ENCODE measurements around the gene CDKL4.
"Not testable (repeated sequence)": the region's sequence is repeated elsewhere in the genome, so short reads cannot be mapped to it uniquely, and the experiment has no call there.

CDKL4 gene

GRCh38 chr2:39150890-39151497 is 92.8 kb downstream of the CDKL4 start:
- Histone ChIP-seq H3K36me3 (ENCODE audit: control insufficient read depth, low read depth, low read length) (no peaks in the 10 kb centered on the region), H3K27me3 (ENCODE audit: control insufficient read depth, insufficient read depth, low read length) (no peaks in the 10 kb centered on the region), H3K27ac (ENCODE audit: low read length) (no peak overlapping the region), H3K9me3 (ENCODE audit: control insufficient read depth, low read depth, low read length) (no peaks in the 10 kb centered on the region), H3K4me1 (ENCODE audit: control insufficient read depth, low read depth, low read length) (peaks cover 4% of the 10 kb centered on the region), H3K4me3 (ENCODE audit: low read length) (no peak overlapping the region), H3K9ac (ENCODE audit: low read length) (no peak overlapping the region)

DNA sequence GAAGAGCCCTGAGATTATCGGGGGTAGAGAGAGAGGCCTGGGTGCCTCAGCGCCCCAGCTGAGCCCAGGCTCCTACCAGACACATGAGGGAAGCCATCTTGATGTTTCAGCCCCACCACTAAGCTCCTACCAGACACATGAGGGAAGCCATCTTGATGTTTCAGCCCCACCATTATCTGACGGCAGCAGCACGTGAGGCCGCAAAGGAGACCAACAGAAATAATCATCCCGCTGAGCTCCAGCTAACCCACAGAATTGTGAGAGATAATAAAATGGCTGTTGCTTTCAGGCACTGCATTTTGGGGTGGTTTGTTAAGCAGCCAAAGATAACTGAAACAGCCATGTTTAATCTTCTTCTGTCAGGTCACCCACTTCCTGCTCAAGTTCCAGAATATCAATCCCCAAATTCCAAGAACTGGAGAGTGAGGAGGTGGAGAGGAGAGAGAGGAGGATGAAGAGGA is 93.6 kb downstream of the CDKL4 start:
- Histone ChIP-seq H3K27me3 (ENCODE audit: control insufficient read depth, insufficient read depth, low read length) (no peaks in the 10 kb centered on the region), H3K27ac (ENCODE audit: low read length) (no peak overlapping the region), H3K4me1 (ENCODE audit: control insufficient read depth, low read depth, low read length) (peaks cover 4% of the 10 kb centered on the region), H3K4me3 (ENCODE audit: low read length) (no peak overlapping the region), H3K36me3 (ENCODE audit: control insufficient read depth, low read depth, low read length) (no peaks in the 10 kb centered on the region), H3K9ac (ENCODE audit: low read length) (no peak overlapping the region), H3K9me3 (ENCODE audit: control insufficient read depth, low read depth, low read length) (no peaks in the 10 kb centered on the region)

- Histone ChIP-seq H3K9ac (ENCODE audit: low read length) (no peak overlapping the region), H3K4me1 (ENCODE audit: control insufficient read depth, low read depth, low read length) (peaks cover 3% of the 10 kb centered on the region), H3K4me3 (ENCODE audit: low read length) (no peak overlapping the region)
These were observed 97.1 kb downstream of the CDKL4 start for GRCh38 chr2:39146630-39147029.

GRCh38 chr2:39145906-39146421 is 97.8 kb downstream of the CDKL4 start:
- Histone ChIP-seq H3K4me1 (ENCODE audit: control insufficient read depth, low read depth, low read length) (peaks cover 8% of the 10 kb centered on the region), H3K27ac (ENCODE audit: low read length) (no peak overlapping the region), H3K27me3 (ENCODE audit: control insufficient read depth, insufficient read depth, low read length) (no peaks in the 10 kb centered on the region), H3K4me3 (ENCODE audit: low read length) (no peak overlapping the region), H3K36me3 (ENCODE audit: control insufficient read depth, low read depth, low read length) (no peaks in the 10 kb centered on the region), H3K9me3 (ENCODE audit: control insufficient read depth, low read depth, low read length) (no peaks in the 10 kb centered on the region), H3K9ac (ENCODE audit: low read length) (no peak overlapping the region)

More at GRCh38 chr2:39146630-39147029, 97.1 kb downstream of the CDKL4 start:
- no peaks in the 10 kb centered on the region for H3K9me3 ChIP-seq (ENCODE audit: control insufficient read depth, low read depth, low read length)
- H3K27me3 ChIP-seq (ENCODE audit: control insufficient read depth, insufficient read depth, low read length) = no peaks in the 10 kb centered on the region
- H3K36me3 ChIP-seq (ENCODE audit: control insufficient read depth, low read depth, low read length) = no peaks in the 10 kb centered on the region
- no peak overlapping the region for H3K27ac ChIP-seq (ENCODE audit: low read length)

- Histone ChIP-seq H3K9ac (ENCODE audit: low read length) (no peak overlapping the region), H3K27ac (ENCODE audit: low read length) (no peak overlapping the region), H3K27me3 (ENCODE audit: control insufficient read depth, insufficient read depth, low read length) (no peaks in the 10 kb centered on the region), H3K9me3 (ENCODE audit: control insufficient read depth, low read depth, low read length) (no peaks in the 10 kb centered on the region), H3K36me3 (ENCODE audit: control insufficient read depth, low read depth, low read length) (no peaks in the 10 kb centered on the region), H3K4me1 (ENCODE audit: control insufficient read depth, low read depth, low read length) (peaks cover 13% of the 10 kb centered on the region), H3K4me3 (ENCODE audit: low read length) (no peak overlapping the region)
These were observed 99.4 kb downstream of the CDKL4 start for GRCh38 chr2:39144416-39144815.

GRCh38 chr2:39142904-39143605 is 100.7 kb downstream of the CDKL4 start:
- H3K27me3 ChIP-seq (ENCODE audit: control insufficient read depth, insufficient read depth, low read length) = no peaks in the 10 kb centered on the region
- H3K9ac ChIP-seq (ENCODE audit: low read length) = no peak overlapping the region
- H3K4me3 ChIP-seq (ENCODE audit: low read length) = no peak overlapping the region
- no peak overlapping the region for H3K27ac ChIP-seq (ENCODE audit: low read length)
- H3K4me1 ChIP-seq (ENCODE audit: control insufficient read depth, low read depth, low read length) = peaks cover 16% of the 10 kb centered on the region
- H3K36me3 ChIP-seq (ENCODE audit: control insufficient read depth, low read depth, low read length) = no peaks in the 10 kb centered on the region
- no peaks in the 10 kb centered on the region for H3K9me3 ChIP-seq (ENCODE audit: control insufficient read depth, low read depth, low read length)

- Histone ChIP-seq H3K36me3 (ENCODE audit: control insufficient read depth, low read depth, low read length) (no peaks in the 10 kb centered on the region), H3K27ac (ENCODE audit: low read length) (no peak overlapping the region), H3K27me3 (ENCODE audit: control insufficient read depth, insufficient read depth, low read length) (no peaks in the 10 kb centered on the region), H3K9me3 (ENCODE audit: control insufficient read depth, low read depth, low read length) (no peaks in the 10 kb centered on the region), H3K9ac (ENCODE audit: low read length) (no peak overlapping the region), H3K4me3 (ENCODE audit: low read length) (no peak overlapping the region), H3K4me1 (ENCODE audit: control insufficient read depth, low read depth, low read length) (peaks cover 16% of the 10 kb centered on the region)
These were observed 102.2 kb downstream of the CDKL4 start for GRCh38 chr2:39141334-39142271.

DNA sequence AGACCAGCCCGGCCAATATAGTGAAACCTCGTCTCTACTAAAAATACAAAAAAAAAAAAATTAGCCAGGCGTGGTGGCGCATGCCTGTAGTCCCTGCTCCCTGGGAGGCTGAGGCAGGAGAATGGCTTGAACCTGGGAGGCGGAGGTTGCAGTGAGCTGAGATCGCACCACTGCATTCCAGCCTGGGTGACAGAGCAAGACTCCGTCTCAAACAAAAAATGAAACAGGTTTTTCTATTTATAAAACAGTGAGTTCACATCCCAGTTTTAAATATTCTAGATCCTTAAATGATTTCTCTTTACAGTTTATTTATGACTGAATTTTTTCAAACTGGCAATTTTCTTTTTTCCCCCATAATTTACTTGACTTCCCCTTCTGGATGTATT is 102.8 kb downstream of the CDKL4 start:
- H3K27ac ChIP-seq (ENCODE audit: low read length); H3K9me3 ChIP-seq (ENCODE audit: control insufficient read depth, low read depth, low read length); H3K27me3 ChIP-seq (ENCODE audit: control insufficient read depth, insufficient read depth, low read length); H3K4me3 ChIP-seq (ENCODE audit: low read length); H3K36me3 ChIP-seq (ENCODE audit: control insufficient read depth, low read depth, low read length); H3K9ac ChIP-seq (ENCODE audit: low read length): not testable (repeated sequence)
- peaks cover 16% of the 10 kb centered on the region for H3K4me1 ChIP-seq (ENCODE audit: control insufficient read depth, low read depth, low read length)

- Histone ChIP-seq H3K36me3 (ENCODE audit: control insufficient read depth, low read depth, low read length) (no peaks in the 10 kb centered on the region), H3K27ac (ENCODE audit: low read length) (no peak overlapping the region), H3K9ac (ENCODE audit: low read length) (no peak overlapping the region), H3K9me3 (ENCODE audit: control insufficient read depth, low read depth, low read length) (no peaks in the 10 kb centered on the region), H3K4me1 (ENCODE audit: control insufficient read depth, low read depth, low read length) (peaks cover 16% of the 10 kb centered on the region), H3K4me3 (ENCODE audit: low read length) (no peak overlapping the region), H3K27me3 (ENCODE audit: control insufficient read depth, insufficient read depth, low read length) (no peaks in the 10 kb centered on the region)
These were observed 103.4 kb downstream of the CDKL4 start for GRCh38 chr2:39140322-39140847.

DNA sequence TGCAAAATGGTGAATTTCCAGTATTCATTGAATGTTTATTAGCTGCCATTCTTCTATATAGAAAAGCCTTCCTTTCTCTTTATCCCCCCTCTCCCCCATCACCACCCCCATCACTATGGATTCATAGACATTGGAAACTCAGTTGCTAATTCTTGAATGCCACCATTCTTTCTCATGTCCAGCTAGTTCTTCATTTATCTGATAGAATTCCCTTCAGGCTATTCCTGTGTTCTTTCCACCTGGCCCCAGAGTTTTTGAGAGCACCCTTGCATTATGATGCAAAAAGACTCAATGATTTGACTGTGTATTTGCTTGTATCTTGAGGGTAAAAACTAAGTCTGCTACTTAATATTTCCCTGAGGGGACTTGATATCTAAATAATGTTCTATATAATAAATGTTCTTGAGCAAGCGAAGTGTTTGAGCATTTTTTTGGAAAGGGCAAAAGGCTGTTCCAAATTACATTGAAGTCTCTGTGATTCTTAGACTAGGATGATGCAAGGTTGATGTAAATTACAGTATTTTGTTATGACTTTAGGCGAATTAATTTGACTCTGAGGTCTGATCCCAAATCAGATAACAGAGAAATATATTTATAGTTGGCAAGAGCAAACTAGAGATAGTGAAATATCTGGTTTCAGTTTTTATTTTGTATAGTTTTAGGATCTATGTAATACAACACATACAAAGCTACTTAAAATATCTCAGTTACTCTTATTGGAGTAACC is 104.1 kb downstream of the CDKL4 start:
- no peaks in the 10 kb centered on the region for H3K36me3 ChIP-seq (ENCODE audit: control insufficient read depth, low read depth, low read length)
- no peak overlapping the region for H3K27ac ChIP-seq (ENCODE audit: low read length)
- no peaks in the 10 kb centered on the region for H3K9me3 ChIP-seq (ENCODE audit: control insufficient read depth, low read depth, low read length)
- H3K9ac ChIP-seq (ENCODE audit: low read length) = no peak overlapping the region
- no peak overlapping the region for H3K4me3 ChIP-seq (ENCODE audit: low read length)
- H3K4me1 ChIP-seq (ENCODE audit: control insufficient read depth, low read depth, low read length) = peaks cover 16% of the 10 kb centered on the region
- H3K27me3 ChIP-seq (ENCODE audit: control insufficient read depth, insufficient read depth, low read length) = no peaks in the 10 kb centered on the region

DNA sequence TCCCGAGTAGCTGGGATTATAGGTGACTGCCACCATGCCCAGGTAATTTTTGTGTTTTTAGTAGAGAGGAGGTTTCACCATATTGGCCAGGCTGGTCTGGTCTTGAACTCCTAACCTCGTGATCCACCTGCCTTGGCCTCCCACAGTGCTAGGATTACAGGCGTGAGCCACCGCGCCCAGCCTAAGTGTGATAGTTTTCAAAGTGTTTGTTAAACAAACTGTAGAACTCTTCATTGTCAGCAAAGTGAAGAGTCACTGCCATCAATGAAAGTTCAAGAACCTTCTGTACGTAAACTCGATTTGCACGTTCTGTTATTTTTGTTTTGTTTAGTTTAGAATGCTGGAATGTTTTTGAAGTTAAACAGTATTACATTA is 104.9 kb downstream of the CDKL4 start:
- H3K4me1 ChIP-seq (ENCODE audit: control insufficient read depth, low read depth, low read length) = peaks cover 16% of the 10 kb centered on the region
- no peaks in the 10 kb centered on the region for H3K27me3 ChIP-seq (ENCODE audit: control insufficient read depth, insufficient read depth, low read length)
- no peak overlapping the region for H3K9ac ChIP-seq (ENCODE audit: low read length)
- no peak overlapping the region for H3K27ac ChIP-seq (ENCODE audit: low read length)
- no peaks in the 10 kb centered on the region for H3K36me3 ChIP-seq (ENCODE audit: control insufficient read depth, low read depth, low read length)
- H3K4me3 ChIP-seq (ENCODE audit: low read length) = no peak overlapping the region
- no peaks in the 10 kb centered on the region for H3K9me3 ChIP-seq (ENCODE audit: control insufficient read depth, low read depth, low read length)

All from iPS-18a (cell line).